H1 (cell line): ENCODE results near the gene WDR53. TPM values are rescaled to one million over a fixed set of nuclear protein-coding genes. Genes with fewer than 3 reads are reported as not detected.

Experiments used
- CTCF ChIA-PET: fragments of 300-600 bp; sonication (Branson Sonifier 250); formaldehyde crosslinking; loops from one replicate; lab custom pipeline; 2021; ENCODE audit not compliant: partially characterized antibody; lab: Charles Lee
- POLR2A ChIA-PET: fragments of 300-600 bp; sonication (Branson Sonifier 250); formaldehyde crosslinking; loops from one replicate; lab custom pipeline; 2021; ENCODE audit warnings: inconsistent platforms; ENCODE audit not compliant: partially characterized antibody; lab: Charles Lee
- DNase-seq, 2 experiments: peaks; one replicate each; pipeline versions ENCODE4 v3.0.0 to v3.0.0-alpha.2; 2010 to 2022; ENCODE audit warnings: low spot score in 2 of 2, low read depth in 1 of 2, mixed read lengths in 1 of 2
- FAIRE-seq: peaks from 2 replicates; lab custom pipeline; 2011; peaks lifted over from hg19 to GRCh38; lab: Jason Lieb, UNC
- H2AFZ ChIP-seq: 2 replicates; pipeline ENCODE4 v1.8.1; 2012; ENCODE audit warnings: low read length, inconsistent platforms
- H2AK5ac ChIP-seq: 2 replicates; pipeline ENCODE4 v1.6.1; 2013; ENCODE audit warnings: low read depth, low read length
- H2BK120ac ChIP-seq: replicated peaks from 2 replicates; pipeline ENCODE3; 2013; ENCODE audit warnings: low read depth, low read length, inconsistent platforms
- H2BK12ac ChIP-seq: 2 replicates; pipeline ENCODE4 v1.6.1; 2013; ENCODE audit warnings: low read depth, low read length
- H2BK15ac ChIP-seq: 2 replicates; pipeline ENCODE4 v1.6.1; 2013; ENCODE audit warnings: low read length
- H2BK20ac ChIP-seq: 2 replicates; pipeline ENCODE4 v1.6.1; 2013; ENCODE audit warnings: low read length
- H2BK5ac ChIP-seq: 2 replicates; pipeline ENCODE4 v1.6.1; 2013; ENCODE audit warnings: low read depth, low read length
- H3K14ac ChIP-seq: 2 replicates; pipeline ENCODE4 v1.6.1; 2013; ENCODE audit warnings: inconsistent platforms; ENCODE audit not compliant: insufficient read length
- H3K18ac ChIP-seq: 2 replicates; pipeline ENCODE4 v1.6.1; 2013; ENCODE audit warnings: low read length; ENCODE audit errors: extremely low read depth
- H3K23ac ChIP-seq: 2 replicates; pipeline ENCODE4 v1.6.1; 2013; ENCODE audit warnings: inconsistent platforms; ENCODE audit not compliant: insufficient read length
- H3K23me2 ChIP-seq: 2 replicates; pipeline ENCODE4 v1.6.1; 2013; ENCODE audit warnings: low read depth, low read length
- H3K27ac ChIP-seq: 2 replicates; pipeline ENCODE4 v1.6.1; 2011; ENCODE audit warnings: low read depth, low read length, inconsistent platforms
- H3K27me3 ChIP-seq, 4 experiments: replicated peaks in 1 of 4; 1 replicate in 1 of 4; 2 replicates in 3 of 4; pipeline versions ENCODE4 v1.6.1 to v1.8.1; 2011 to 2013; ENCODE audit warnings: low read length in 3 of 4, mild to moderate bottlenecking in 3 of 4, inconsistent platforms in 2 of 4, mixed read lengths in 2 of 4, moderate library complexity in 1 of 4; ENCODE audit not compliant: control insufficient read depth in 3 of 4, insufficient read depth in 3 of 4; ENCODE audit errors: extremely low read depth in 1 of 4
- H3K36me3 ChIP-seq, 4 experiments: 2 replicates each; pipeline versions ENCODE4 v1.6.1 to v1.8.1; 2011 to 2013; ENCODE audit warnings: mild to moderate bottlenecking in 4 of 4, low read length in 3 of 4, moderate library complexity in 2 of 4, control low read depth in 1 of 4, inconsistent platforms in 1 of 4; ENCODE audit not compliant: insufficient read depth in 4 of 4, control insufficient read depth in 2 of 4
- H3K4ac ChIP-seq: replicated peaks from 2 replicates; pipeline ENCODE3; 2013; ENCODE audit warnings: low read length, low read depth, mixed read lengths, inconsistent platforms; ENCODE audit not compliant: insufficient read length
- H3K4me1 ChIP-seq, 4 experiments: replicated peaks in 1 of 4; 1 replicate in 1 of 4; 2 replicates in 3 of 4; pipeline versions ENCODE4 v1.6.1 to v1.8.1; 2011 to 2013; ENCODE audit warnings: low read length in 3 of 4, inconsistent platforms in 2 of 4, mixed read lengths in 1 of 4; ENCODE audit not compliant: insufficient read depth in 4 of 4, control insufficient read depth in 3 of 4
- H3K4me2 ChIP-seq, 2 experiments: 2 replicates each; pipeline versions ENCODE4 v1.6.1 to v1.8.1; 2011 to 2013; ENCODE audit warnings: low read depth in 2 of 2, low read length in 2 of 2, control low read depth in 1 of 2, inconsistent platforms in 1 of 2, mild to moderate bottlenecking in 1 of 2; ENCODE audit not compliant: insufficient read depth in 1 of 2
- H3K4me3 ChIP-seq, 4 experiments: fragments of 200-600, 300-600 bp in 1 of 4; sonication (generic), shearing (Covaris generic), sonication (Bioruptor Twin) in 1 of 4; 2 replicates each; pipeline versions ENCODE4 v1.5.1 to v1.8.1; 2011 to 2016; ENCODE audit warnings: low read length in 4 of 4, low read depth in 3 of 4, control low read depth in 2 of 4, inconsistent platforms in 2 of 4, mild to moderate bottlenecking in 2 of 4, mixed read lengths in 1 of 4, moderate library complexity in 1 of 4; ENCODE audit not compliant: insufficient read depth in 2 of 4; ENCODE audit errors: extremely low read depth in 1 of 4
- H3K56ac ChIP-seq: replicated peaks from 2 replicates; pipeline ENCODE3; 2013; ENCODE audit warnings: low read depth, mild to moderate bottlenecking, mixed read lengths, low read length, inconsistent platforms; ENCODE audit not compliant: insufficient read length
- H3K79me1 ChIP-seq: 2 replicates; pipeline ENCODE4 v1.6.1; 2013; ENCODE audit warnings: low read depth, low read length, control low read depth
- H3K79me2 ChIP-seq, 2 experiments: 2 replicates each; pipeline versions ENCODE4 v1.6.1 to v1.8.1; 2012 to 2013; ENCODE audit warnings: low read length in 2 of 2, mild to moderate bottlenecking in 2 of 2, inconsistent platforms in 1 of 2; ENCODE audit not compliant: insufficient read depth in 2 of 2, control insufficient read depth in 1 of 2
- H3K9ac ChIP-seq, 4 experiments: replicated peaks in 1 of 4; 1 replicate in 1 of 4; 2 replicates in 3 of 4; pipeline versions ENCODE4 v1.6.1 to v1.8.1; 2011 to 2013; ENCODE audit warnings: low read depth in 3 of 4, low read length in 3 of 4, control low read depth in 2 of 4, mild to moderate bottlenecking in 2 of 4, moderate library complexity in 2 of 4, inconsistent platforms in 1 of 4; ENCODE audit errors: extremely low read depth in 1 of 4
- H3K9me3 ChIP-seq, 2 experiments: 2 replicates each; pipeline versions ENCODE4 v1.6.1 to v1.8.1; 2012 to 2013; ENCODE audit warnings: mild to moderate bottlenecking in 2 of 2, moderate library complexity in 2 of 2, control low read depth in 1 of 2, inconsistent platforms in 1 of 2, low read depth in 1 of 2, low read length in 1 of 2, mixed read lengths in 1 of 2; ENCODE audit not compliant: insufficient read depth in 2 of 2
- H4K20me1 ChIP-seq, 2 experiments: replicated peaks in 1 of 2; 2 replicates each; pipeline versions ENCODE3 to v1.8.1; 2011 to 2013; ENCODE audit warnings: inconsistent platforms in 2 of 2, low read length in 2 of 2, mild to moderate bottlenecking in 1 of 2; ENCODE audit not compliant: insufficient read depth in 2 of 2, control insufficient read depth in 1 of 2
- H4K5ac ChIP-seq: 2 replicates; pipeline ENCODE4 v1.6.1; 2013; ENCODE audit warnings: low read length, low read depth, mixed read lengths, inconsistent platforms; ENCODE audit not compliant: insufficient read length
- H4K8ac ChIP-seq: 2 replicates; pipeline ENCODE4 v1.8.0; 2013; ENCODE audit warnings: mild to moderate bottlenecking, moderate library complexity, low read length, inconsistent platforms; ENCODE audit not compliant: insufficient read depth; ENCODE audit errors: extremely low read depth
- H4K91ac ChIP-seq: replicated peaks from 2 replicates; pipeline ENCODE3; 2013; ENCODE audit warnings: low read length, mixed read lengths, inconsistent platforms; ENCODE audit not compliant: insufficient read length
- BACH1 ChIP-seq: IDR thresholded peaks from 2 replicates; pipeline ENCODE4 v1.6.1; 2012; ENCODE audit warnings: low read length, improper control_type of control experiment
- BCL11A ChIP-seq, 2 experiments: IDR thresholded peaks; one replicate each; pipeline ENCODE4 v1.6.1; 2011; ENCODE audit warnings: low read depth in 2 of 2, low read length in 2 of 2, mild to moderate bottlenecking in 2 of 2
- CHD2 ChIP-seq: IDR thresholded peaks from 2 replicates; pipeline ENCODE4 v1.6.1; 2012; ENCODE audit warnings: low read length, improper control_type of control experiment
- FOSL1 ChIP-seq: IDR thresholded peaks from 2 replicates; pipeline ENCODE4 v1.6.1; 2011; ENCODE audit warnings: mild to moderate bottlenecking, low read depth, low read length, moderate library complexity; ENCODE audit not compliant: insufficient read depth
- KDM4A ChIP-seq: IDR thresholded peaks from one replicate; pipeline ENCODE4 v1.7.1; 2012; ENCODE audit warnings: low read depth, mild to moderate bottlenecking, moderate library complexity, low read length, inconsistent platforms; ENCODE audit not compliant: severe bottlenecking
- NRF1 ChIP-seq: IDR thresholded peaks from 2 replicates; pipeline ENCODE4 v1.6.1; 2011; ENCODE audit warnings: mild to moderate bottlenecking, low read depth, low read length, improper control_type of control experiment
- POLR2AphosphoS5 ChIP-seq: IDR thresholded peaks from 2 replicates; pipeline ENCODE4 v1.6.1; 2011; ENCODE audit warnings: low read depth, low read length
- RAD21 ChIP-seq, 2 experiments: IDR thresholded peaks in 1 of 2; conservative IDR thresholded peaks in 1 of 2; 2 replicates each; pipeline ENCODE4 v1.6.1; 2011; ENCODE audit warnings: low read depth in 2 of 2, low read length in 2 of 2, improper control_type of control experiment in 1 of 2, inconsistent platforms in 1 of 2, mild to moderate bottlenecking in 1 of 2, moderate library complexity in 1 of 2
- SP4 ChIP-seq: IDR thresholded peaks from 2 replicates; pipeline ENCODE4 v1.6.1; 2012; ENCODE audit warnings: low read length, inconsistent platforms
- SRF ChIP-seq: IDR thresholded peaks from 2 replicates; pipeline ENCODE4 v1.6.1; 2011; ENCODE audit warnings: mild to moderate bottlenecking, low read depth, low read length, moderate library complexity
- TBP ChIP-seq: IDR thresholded peaks from 2 replicates; pipeline ENCODE4 v1.6.1; 2011; ENCODE audit warnings: low read depth, low read length, improper control_type of control experiment
- WGBS, 2 experiments: shearing (Covaris generic) in 1 of 2; methylation state at CpG; one replicate each; pipeline versions ENCODE4 v1.1.6 to v1.1.7; 2013 to 2015; ENCODE audit warnings: low lambda C conversion rate in 2 of 2, mixed read lengths in 2 of 2, inconsistent platforms in 1 of 2, low coverage in 1 of 2, missing lambda C conversion rate in 1 of 2; ENCODE audit not compliant: insufficient replicate concordance in 2 of 2, insufficient coverage in 1 of 2, insufficient read length in 1 of 2; ENCODE audit errors: extremely low coverage in 1 of 2, missing lambda C conversion rate in 1 of 2; 5-methylcytosine and 5-hydroxymethylcytosine counted together
- polyA plus RNA-seq, 7 experiments: library from polyadenylated mRNA; depleted of rRNA in 3 of 7; stranded (reverse) in 5 of 7; unstranded in 2 of 7; fragments of >200 nt in 5 of 7; fragments of 200-250 nt in 2 of 7; gene quantifications; 1 replicate in 5 of 7; 2 replicates in 1 of 7; 4 replicates in 1 of 7; pipeline versions ENCODE4 v1.2.1 to v1.2.3, GENCODE V29; 2011 to 2013; ENCODE audit warnings: missing spikeins in 2 of 7, mixed read lengths in 2 of 7
- total RNA-seq: library from RNA; stranded (reverse); fragmentation: NEBNext Ultra II Directional; extraction: Animal tissue kit (Norgen Biotek cat#: 25700); gene quantifications from 2 replicates; pipeline ENCODE4 v1.2.1, GENCODE V29; 2021
- TF ChIP-seq, protein P1 (sequence below): IDR thresholded peaks from 2 replicates; pipeline ENCODE4 v1.6.1; 2011; ENCODE audit warnings: low read length, improper control_type of control experiment

WDR53 gene
- total and polyA plus RNA-seq, 2 of the 8 experiments (the other 6 are each of a cell fraction or from before 2014, with no cell fraction given): 7.4 to 18.8 TPM

- no peak overlapping the region; a peak in 1 of 7 replicates for H3K9ac ChIP-seq
- FAIRE-seq (no peak), DNase-seq (no peak)
- no peak overlapping the region for H2BK20ac ChIP-seq
- H2AK5ac ChIP-seq: peak overlapping the region; percentile 78; the same call in 1 of the 2 replicates
- no peak overlapping the region for H3K27ac ChIP-seq
- H2BK15ac ChIP-seq: no peak overlapping the region
- H3K4me2 ChIP-seq: peak overlapping the region in 1 of 2 experiments; percentile 89; a peak in 1 of 4 replicates
- H3K79me2 ChIP-seq: peaks cover 22 to 35% of the 10 kb centered on the region in 2 experiments
- H3K56ac ChIP-seq: no peak overlapping the region
- WGBS, 2 experiments: 98% methylated on average over 6 of the region's 6 CpGs; no CpG with 5 or more reads in 1 of the 2 experiments
- 0 out of 2 replicates have a peak overlapping the region, but pooled peaks have one; percentile 66 for H2BK5ac ChIP-seq
- H4K20me1 ChIP-seq: peaks cover 2 to 6% of the 10 kb centered on the region in 2 experiments
- H3K23ac ChIP-seq: no peak overlapping the region
- no peaks in the 10 kb centered on the region for H3K36me3 ChIP-seq
- H3K23me2 ChIP-seq: peaks cover 14% of the 10 kb centered on the region
- no peak overlapping the region for H2AFZ ChIP-seq
- no peak overlapping the region for H4K5ac ChIP-seq
- no peaks in the 10 kb centered on the region for H3K27me3 ChIP-seq
- H3K18ac ChIP-seq: no peak overlapping the region
- H3K9me3 ChIP-seq: no peaks in the 10 kb centered on the region
- H3K4me1 ChIP-seq: peaks cover 0 to 7% (median 3%) of the 10 kb centered on the region in 4 experiments; a peak in 5 of 7 replicates
- H3K79me1 ChIP-seq: peaks cover 7% of the 10 kb centered on the region; the same call in 1 of the 2 replicates
- ChIA-PET CTCF (interaction anchor here (0.6 to 1.6 kb wide), 5 partner anchors 8 to 783 kb away, joined by 3 to 7 read pairs (median 3); partner anchors contain the start of gene MUC20), POLR2A (interaction anchor here (0.6 to 2.3 kb wide), 7 partner anchors 13 to 438 kb away, joined by 3 to 7 read pairs (median 3); partner anchors contain the start of gene NCBP2)
- H4K91ac ChIP-seq: no peak overlapping the region
- no peak overlapping the region for H3K4me3 ChIP-seq
- no peak overlapping the region for H2BK12ac ChIP-seq
- no peak overlapping the region for H2BK120ac ChIP-seq
- no peak overlapping the region for H3K14ac ChIP-seq
- H4K8ac ChIP-seq: no peak overlapping the region
- no peak overlapping the region for H3K4ac ChIP-seq
- TF ChIP-seq RAD21 (IDR thresholded peaks at IDR 0.05 in 1 of 2, conservative IDR thresholded peaks at IDR 0.05 in 1 of 2; ENCODE audit: low read depth in 2 of 2, low read length in 2 of 2) (no peak), SRF (no peak), BACH1 (no peak), CHD2 (no peak), SP4 (no peak), KDM4A (no peak), BCL11A (IDR thresholded peaks at IDR 0.05; ENCODE audit: low read depth in 2 of 2, low read length in 2 of 2) (no peak), NRF1 (no peak), TBP (no peak), POLR2AphosphoS5 (no peak), FOSL1 (no peak)
- TF ChIP-seq, protein P1, sequence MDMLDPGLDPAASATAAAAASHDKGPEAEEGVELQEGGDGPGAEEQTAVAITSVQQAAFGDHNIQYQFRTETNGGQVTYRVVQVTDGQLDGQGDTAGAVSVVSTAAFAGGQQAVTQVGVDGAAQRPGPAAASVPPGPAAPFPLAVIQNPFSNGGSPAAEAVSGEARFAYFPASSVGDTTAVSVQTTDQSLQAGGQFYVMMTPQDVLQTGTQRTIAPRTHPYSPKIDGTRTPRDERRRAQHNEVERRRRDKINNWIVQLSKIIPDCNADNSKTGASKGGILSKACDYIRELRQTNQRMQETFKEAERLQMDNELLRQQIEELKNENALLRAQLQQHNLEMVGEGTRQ: no peak
Observed at GRCh38 chr3:196504556-196504955, 63.8 kb downstream of the WDR53 start.
